ENCODE data around the gene SOCS6. TPM values are rescaled to one million over a fixed set of nuclear protein-coding genes. Genes with fewer than 3 reads are reported as not detected.
"Not testable (repeated sequence)": the region's sequence is repeated elsewhere in the genome, so short reads cannot be mapped to it uniquely, and the experiment has no call there.

Gene SOCS6
- total RNA-seq, 1 donor from 2014 or later = 12.4 TPM

- no peak for DNase-seq
- Mint-ChIP-seq H3K9me3 (ENCODE audit: unreplicated experiment) (no peaks in the 10 kb centered on the region), H3K36me3 (ENCODE audit: unreplicated experiment) (peaks cover 10% of the 10 kb centered on the region), H3K4me3 (ENCODE audit: unreplicated experiment) (no peak overlapping the region), H3K4me1 (ENCODE audit: low read depth, unreplicated experiment) (no peaks in the 10 kb centered on the region), H3K27me3 (ENCODE audit: unreplicated experiment) (peaks cover 4% of the 10 kb centered on the region), H3K27ac (ENCODE audit: unreplicated experiment) (no peak overlapping the region)
- TF ChIP-seq, protein P1, sequence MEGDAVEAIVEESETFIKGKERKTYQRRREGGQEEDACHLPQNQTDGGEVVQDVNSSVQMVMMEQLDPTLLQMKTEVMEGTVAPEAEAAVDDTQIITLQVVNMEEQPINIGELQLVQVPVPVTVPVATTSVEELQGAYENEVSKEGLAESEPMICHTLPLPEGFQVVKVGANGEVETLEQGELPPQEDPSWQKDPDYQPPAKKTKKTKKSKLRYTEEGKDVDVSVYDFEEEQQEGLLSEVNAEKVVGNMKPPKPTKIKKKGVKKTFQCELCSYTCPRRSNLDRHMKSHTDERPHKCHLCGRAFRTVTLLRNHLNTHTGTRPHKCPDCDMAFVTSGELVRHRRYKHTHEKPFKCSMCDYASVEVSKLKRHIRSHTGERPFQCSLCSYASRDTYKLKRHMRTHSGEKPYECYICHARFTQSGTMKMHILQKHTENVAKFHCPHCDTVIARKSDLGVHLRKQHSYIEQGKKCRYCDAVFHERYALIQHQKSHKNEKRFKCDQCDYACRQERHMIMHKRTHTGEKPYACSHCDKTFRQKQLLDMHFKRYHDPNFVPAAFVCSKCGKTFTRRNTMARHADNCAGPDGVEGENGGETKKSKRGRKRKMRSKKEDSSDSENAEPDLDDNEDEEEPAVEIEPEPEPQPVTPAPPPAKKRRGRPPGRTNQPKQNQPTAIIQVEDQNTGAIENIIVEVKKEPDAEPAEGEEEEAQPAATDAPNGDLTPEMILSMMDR (IDR thresholded peaks at IDR 0.05; ENCODE audit: partially characterized antibody, unreplicated experiment) = no peak
These were observed 65.2 kb downstream of the SOCS6 start for GRCh38 chr18:70354080-70354479.

DNA sequence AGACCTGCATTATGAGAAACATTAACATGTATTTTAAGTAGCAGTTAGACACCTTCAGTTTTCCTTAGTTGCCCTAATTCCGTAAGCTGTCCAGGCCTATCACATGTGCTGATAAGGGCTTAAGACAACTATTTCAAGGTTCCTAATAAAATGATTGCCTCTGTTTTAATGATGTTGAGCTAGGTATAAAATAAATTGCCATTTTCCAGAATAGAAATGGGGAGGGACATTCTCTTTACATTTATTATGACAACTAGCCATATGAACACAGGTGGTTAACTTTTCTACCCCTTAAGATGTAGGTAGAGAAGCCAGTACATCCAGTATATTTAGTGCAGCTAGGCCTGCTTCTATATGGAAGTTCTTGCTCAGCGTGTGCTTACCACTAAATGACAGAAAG, 65.9 kb downstream of the SOCS6 start:
- H3K9me3 Mint-ChIP-seq (ENCODE audit: unreplicated experiment) = no peaks in the 10 kb centered on the region
- H3K36me3 Mint-ChIP-seq (ENCODE audit: unreplicated experiment) = peaks cover 10% of the 10 kb centered on the region
- H3K27ac Mint-ChIP-seq (ENCODE audit: unreplicated experiment) = no peak overlapping the region
- TF ChIP-seq, protein P1 (IDR thresholded peaks at IDR 0.05; ENCODE audit: partially characterized antibody, unreplicated experiment) = no peak
- no peak for DNase-seq
- no peaks in the 10 kb centered on the region for H3K4me1 Mint-ChIP-seq (ENCODE audit: low read depth, unreplicated experiment)
- no peak overlapping the region for H3K4me3 Mint-ChIP-seq (ENCODE audit: unreplicated experiment)
- peaks cover 4% of the 10 kb centered on the region for H3K27me3 Mint-ChIP-seq (ENCODE audit: unreplicated experiment)

DNA sequence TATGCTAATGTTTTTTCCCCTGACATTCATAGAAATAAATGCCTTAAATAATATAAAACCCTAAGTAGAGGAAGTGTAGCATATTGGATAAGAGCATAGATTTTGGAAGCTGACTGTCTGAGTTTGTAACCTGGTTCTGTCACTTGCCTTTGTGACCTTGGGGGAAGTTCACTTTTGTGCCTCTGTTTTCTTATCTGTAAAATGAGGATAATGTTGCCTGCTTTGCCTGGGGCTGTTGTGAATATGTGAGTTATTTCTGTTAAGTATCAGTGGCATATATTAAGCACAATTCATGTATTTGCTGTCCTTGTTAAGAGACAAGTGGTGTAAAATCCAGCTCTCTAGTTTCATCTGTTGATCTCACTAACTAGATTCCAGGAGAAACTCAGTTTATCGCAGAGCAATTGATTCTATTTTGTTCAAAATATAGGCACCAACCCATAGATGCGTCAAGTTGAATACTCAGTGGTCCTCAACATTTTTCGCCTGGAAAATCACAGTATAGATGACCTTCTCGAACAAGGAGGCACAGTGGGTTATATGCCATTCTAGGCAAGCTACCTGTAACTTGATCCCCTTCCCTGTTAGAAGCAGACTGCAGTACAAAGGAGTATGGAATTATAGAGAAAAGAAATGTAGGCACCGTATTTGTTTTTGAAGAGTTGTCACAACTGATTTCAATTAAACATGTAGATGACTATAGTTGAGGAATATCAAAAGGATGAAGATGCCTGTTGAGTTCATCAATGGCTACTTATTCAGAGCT, 67.0 kb downstream of the SOCS6 start:
- TF ChIP-seq, protein P1 (IDR thresholded peaks at IDR 0.05; ENCODE audit: partially characterized antibody, unreplicated experiment) = no peak
- Mint-ChIP-seq H3K4me1 (ENCODE audit: low read depth, unreplicated experiment) (no peaks in the 10 kb centered on the region), H3K27me3 (ENCODE audit: unreplicated experiment) (peaks cover 4% of the 10 kb centered on the region), H3K36me3 (ENCODE audit: unreplicated experiment) (peaks cover 10% of the 10 kb centered on the region), H3K9me3 (ENCODE audit: unreplicated experiment) (no peaks in the 10 kb centered on the region), H3K27ac (ENCODE audit: unreplicated experiment) (no peak overlapping the region), H3K4me3 (ENCODE audit: unreplicated experiment) (no peak overlapping the region)
- no peak for DNase-seq

GRCh38 chr18:70358105-70358406, 69.2 kb downstream of the SOCS6 start:
- not testable (repeated sequence) for H3K9me3 Mint-ChIP-seq (ENCODE audit: unreplicated experiment); H3K27me3 Mint-ChIP-seq (ENCODE audit: unreplicated experiment); H3K27ac Mint-ChIP-seq (ENCODE audit: unreplicated experiment); DNase-seq; H3K36me3 Mint-ChIP-seq (ENCODE audit: unreplicated experiment); H3K4me3 Mint-ChIP-seq (ENCODE audit: unreplicated experiment); H3K4me1 Mint-ChIP-seq (ENCODE audit: low read depth, unreplicated experiment)

DNA sequence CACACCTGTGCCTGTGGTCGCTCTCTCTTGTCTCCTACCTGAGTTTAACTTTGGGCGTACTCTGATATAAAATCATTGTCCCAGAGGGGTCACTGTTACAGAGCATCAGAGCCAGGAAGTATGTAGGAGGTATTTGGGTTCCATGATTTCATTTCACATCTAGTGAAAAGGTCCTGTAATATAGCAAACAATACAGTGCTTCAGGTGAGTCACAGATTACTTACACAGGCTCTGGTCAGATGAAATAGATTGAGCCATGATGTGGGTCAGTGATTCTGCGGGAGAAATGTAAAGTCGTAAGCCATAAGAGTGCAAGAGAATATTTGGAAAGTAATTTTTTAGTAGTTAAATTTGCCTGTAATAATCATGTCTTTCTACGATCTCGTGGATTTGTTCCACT, 70.2 kb downstream of the SOCS6 start:
- Mint-ChIP-seq H3K36me3 (ENCODE audit: unreplicated experiment) (no peaks in the 10 kb centered on the region), H3K9me3 (ENCODE audit: unreplicated experiment) (no peaks in the 10 kb centered on the region), H3K27me3 (ENCODE audit: unreplicated experiment) (no peaks in the 10 kb centered on the region), H3K4me1 (ENCODE audit: low read depth, unreplicated experiment) (no peaks in the 10 kb centered on the region), H3K4me3 (ENCODE audit: unreplicated experiment) (no peak overlapping the region), H3K27ac (ENCODE audit: unreplicated experiment) (no peak overlapping the region)
- TF ChIP-seq, protein P1 (IDR thresholded peaks at IDR 0.05; ENCODE audit: partially characterized antibody, unreplicated experiment) = no peak
- DNase-seq = no peak
